GM15510 (cell line): Measurements from ENCODE around the gene OR2H2.

Experiments
- POLR2A ChIP-seq: IDR thresholded peaks from 3 replicates; pipeline ENCODE4 v1.6.1; 2011; ENCODE audit warnings: borderline replicate concordance; ENCODE audit not compliant: insufficient read length; ENCODE audit errors: extremely low read depth

OR2H2 gene

GRCh38 chr6:29631860-29632731, 47.2 kb downstream of the OR2H2 start:
- TF ChIP-seq POLR2A = no peak

- TF ChIP-seq POLR2A = no peak
Measured at GRCh38 chr6:29632789-29633533, 48.0 kb downstream of the OR2H2 start, which contains the start of gene GABBR1. GABBR1 (minus strand) TSS chr6:29633183; CDS start chr6:29632385, 798 bp downstream.

DNA sequence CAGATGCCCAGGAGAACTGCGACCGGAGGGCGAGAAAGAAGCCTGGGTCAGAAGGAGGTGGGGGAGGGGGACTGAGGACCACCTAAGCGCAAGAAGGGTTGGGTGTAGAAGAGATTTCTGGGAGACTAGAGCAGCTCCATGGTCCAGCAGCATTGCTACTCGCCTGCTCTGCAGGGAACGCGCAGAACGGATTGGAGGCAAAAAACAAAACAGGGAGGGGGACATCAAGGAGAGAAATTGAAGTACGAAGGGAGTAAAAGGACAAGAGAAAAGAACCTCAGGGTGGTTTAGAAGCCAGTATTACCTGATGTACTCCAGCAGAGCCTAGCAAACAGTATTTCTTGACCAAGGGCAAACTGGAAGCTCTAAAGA, 48.6 kb downstream of the OR2H2 start:
- TF ChIP-seq POLR2A = no peak

GRCh38 chr6:29637247-29637646, 52.3 kb downstream of the OR2H2 start:
- no peak for TF ChIP-seq POLR2A
